HG03159 (cell line): ENCODE measurements around the gene SLC38A10.

ENCODE experiments used
- ATAC-seq: cut with Tn5 transposase; IDR thresholded peaks from one replicate; pipeline ENCODE4 v1.9.1; 2021; ENCODE audit warnings: mild to moderate bottlenecking, moderate library complexity; ENCODE audit not compliant: unreplicated experiment

The SLC38A10 gene

DNA sequence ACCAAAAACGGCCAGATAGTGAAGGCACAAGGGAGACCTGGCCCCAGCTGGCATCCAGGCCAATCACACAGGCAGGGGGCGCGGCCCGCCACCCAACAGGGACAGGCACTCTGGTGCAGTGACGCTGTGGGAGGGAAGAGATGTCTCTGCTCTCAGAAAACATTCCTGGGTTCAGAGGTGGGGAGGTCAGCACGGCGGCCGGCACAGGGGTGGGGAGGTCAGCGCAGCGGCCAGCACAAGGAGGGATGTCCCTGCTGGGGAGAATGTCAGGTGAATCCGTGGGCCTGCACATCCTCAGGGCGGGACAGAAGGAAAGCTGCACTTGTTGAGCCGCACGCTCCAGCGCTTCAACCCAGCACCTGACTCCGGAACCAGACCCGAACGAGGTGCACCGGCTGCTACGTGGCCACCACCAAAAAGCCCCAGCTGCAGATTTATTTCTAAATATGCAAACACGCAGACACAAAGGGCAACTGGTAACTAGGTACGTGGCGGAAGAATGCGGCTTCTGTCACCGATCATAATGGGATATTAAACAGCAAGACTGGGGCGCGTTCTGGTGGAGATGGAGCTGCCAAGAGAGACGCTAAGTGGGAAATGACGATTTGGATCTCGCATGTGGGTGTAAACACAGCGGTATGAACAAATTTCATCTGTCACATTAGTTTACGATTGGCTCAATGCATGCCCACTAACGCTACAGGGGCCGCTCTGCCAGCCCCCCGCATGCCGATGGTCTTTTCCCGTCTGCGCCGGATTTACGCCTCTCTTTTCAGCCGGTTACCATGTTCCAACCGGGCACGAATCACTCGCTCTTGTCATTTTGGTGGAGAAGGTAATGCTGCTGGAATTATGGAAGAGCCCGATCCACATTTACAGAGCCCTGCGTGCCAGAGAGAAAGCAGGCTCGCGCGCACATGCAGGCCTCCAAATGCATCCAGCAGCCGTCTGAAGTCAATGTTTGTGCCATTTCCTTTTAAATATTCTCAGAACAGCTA, 15.5 kb downstream of the SLC38A10 start:
- ATAC-seq = no peak

DNA sequence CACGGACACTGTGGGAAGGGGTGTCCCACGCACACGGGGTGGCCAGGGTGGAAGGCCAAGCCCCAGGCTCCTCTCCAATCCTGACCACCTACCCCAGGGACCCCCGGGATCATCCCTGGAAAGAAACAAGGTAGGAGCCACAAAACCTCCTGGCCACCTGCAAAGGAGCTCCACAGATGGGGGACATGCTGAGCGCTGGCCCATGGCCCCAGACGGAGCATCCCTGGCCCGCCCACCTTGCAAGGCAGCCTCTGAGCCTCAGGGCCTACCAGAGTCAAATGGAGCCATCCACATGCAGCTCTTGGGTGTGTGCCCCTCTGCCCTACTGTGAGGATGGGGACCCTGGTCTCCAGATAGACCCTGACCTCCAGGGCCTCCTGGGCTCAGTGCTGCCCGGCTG, 16.3 kb downstream of the SLC38A10 start:
- no peak for ATAC-seq

DNA sequence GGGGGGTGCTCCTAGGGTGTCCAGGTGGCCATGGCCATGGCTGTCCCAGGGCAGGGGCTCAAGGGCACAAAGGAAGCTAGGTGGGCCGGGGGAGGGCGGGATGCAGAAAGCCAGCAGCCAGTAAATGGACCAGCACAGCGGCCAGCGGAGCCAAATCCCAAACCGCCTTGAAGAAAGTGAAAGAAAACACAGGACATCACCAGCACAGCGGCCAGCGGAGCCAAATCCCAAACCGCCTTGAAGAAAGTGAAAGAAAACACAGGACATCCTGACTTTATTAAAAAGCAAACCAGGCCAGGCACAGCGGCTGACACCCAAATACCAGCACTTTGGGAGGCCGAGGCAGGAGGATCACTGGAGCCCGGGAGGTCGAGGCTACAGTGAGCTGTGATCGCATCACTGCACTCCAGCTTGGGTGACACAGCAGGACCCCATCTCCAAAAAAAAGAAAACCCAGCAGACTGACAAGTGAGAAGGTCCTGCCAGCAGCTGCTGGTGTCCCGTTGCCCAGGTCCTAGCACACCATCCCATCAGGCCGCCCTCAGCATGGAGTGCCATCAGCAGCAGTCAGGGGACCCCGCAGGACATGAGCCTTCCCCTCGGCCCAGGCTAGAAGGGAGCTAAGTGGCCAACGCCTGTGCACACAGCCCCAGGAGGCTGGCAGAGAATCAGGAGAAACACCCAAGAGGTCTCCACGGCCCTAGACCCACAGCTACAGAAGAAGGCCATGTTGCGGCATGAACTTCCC, 17.0 kb downstream of the SLC38A10 start:
- ATAC-seq = no peak

GRCh38 chr17:81277421-81277820, 17.7 kb downstream of the SLC38A10 start:
- no peak for ATAC-seq

- ATAC-seq = no peak
Observed at GRCh38 chr17:81276781-81277180, 18.3 kb downstream of the SLC38A10 start.

GRCh38 chr17:81274471-81274855, 20.6 kb downstream of the SLC38A10 start:
- no peak for ATAC-seq

DNA sequence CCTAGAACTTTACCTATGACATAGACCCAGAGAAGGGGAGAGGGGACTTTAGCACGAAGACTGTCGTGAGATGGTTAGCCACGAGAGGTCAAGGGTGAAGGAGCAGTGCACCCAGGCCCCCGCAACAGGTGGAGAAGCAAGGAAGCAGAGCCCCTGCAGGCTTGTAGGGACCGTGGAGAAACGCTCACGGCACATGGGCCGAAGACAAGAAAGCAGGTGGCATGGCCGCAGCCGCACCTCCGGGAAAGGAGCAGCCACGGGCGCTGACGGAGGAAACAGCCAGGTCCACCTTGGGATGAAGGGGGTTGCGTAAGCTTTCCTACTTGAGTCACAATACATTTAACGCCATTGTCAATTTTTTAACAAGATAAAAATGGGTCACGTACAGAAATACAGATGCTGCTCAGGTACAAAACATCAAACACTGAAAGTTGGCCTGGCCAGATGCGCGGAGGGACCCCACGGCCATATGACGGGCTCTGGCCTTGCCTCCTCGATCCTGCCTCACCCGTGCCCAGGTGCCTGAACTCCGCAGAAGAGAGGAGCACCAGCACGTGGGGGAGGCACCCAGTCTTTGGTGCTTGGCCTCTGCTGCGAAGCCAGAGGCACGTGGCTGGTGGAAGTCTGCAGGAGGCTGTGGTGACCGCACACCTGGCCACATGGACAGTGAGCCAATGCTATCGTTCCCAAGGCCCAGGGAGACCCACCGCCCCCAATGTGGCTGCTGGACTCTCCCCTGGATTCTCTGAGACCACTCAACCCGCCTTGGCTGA, 21.2 kb downstream of the SLC38A10 start:
- no peak for ATAC-seq

GRCh38 chr17:81272616-81273015, 22.5 kb downstream of the SLC38A10 start:
- no peak for ATAC-seq

- ATAC-seq = no peak
Observed at GRCh38 chr17:81271226-81271625, 23.9 kb downstream of the SLC38A10 start.

DNA sequence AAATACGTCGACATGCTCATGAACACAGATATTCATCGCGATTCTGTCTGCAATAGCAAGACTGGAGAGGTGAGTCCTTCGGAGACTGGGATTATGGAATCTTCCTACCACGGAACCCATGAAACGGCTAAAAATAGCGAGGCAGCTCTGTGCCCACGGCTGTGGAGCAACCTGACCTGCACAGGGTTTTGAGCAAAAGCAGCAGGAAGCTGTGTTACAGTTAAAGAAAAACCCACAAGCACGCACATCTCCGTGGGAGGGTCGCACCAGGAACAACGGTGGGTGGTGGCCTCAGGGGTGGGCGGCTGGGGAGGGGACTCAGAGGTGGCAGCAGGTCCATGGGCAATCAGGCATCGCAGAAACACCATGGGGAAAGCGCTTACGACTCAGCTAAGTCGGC, 24.8 kb downstream of the SLC38A10 start:
- ATAC-seq = no peak

GRCh38 chr17:81267390-81268067, 27.6 kb downstream of the SLC38A10 start:
- ATAC-seq = no peak

GRCh38 chr17:81265576-81265975, 29.5 kb downstream of the SLC38A10 start:
- no peak for ATAC-seq

DNA sequence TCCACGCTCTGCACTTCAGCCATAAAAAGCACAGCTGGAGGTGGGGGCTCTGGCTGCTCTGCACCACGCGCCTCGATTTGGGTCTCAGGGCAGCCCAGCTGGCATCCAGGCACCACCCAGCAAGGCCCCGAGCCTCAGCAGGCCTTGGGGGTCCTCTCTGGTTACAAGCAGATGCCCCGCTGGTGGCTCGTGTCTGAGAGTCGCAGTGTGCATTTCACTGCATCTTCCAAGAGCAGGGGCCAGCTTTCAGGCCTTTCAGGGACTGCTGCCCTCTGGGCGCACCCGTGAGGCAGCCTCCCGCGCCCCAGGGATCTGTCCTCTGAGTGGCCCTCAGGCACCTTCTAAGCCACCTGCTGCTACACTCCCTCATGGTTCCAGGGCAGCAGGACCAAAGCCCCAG, 30.5 kb downstream of the SLC38A10 start:
- no peak for ATAC-seq

DNA sequence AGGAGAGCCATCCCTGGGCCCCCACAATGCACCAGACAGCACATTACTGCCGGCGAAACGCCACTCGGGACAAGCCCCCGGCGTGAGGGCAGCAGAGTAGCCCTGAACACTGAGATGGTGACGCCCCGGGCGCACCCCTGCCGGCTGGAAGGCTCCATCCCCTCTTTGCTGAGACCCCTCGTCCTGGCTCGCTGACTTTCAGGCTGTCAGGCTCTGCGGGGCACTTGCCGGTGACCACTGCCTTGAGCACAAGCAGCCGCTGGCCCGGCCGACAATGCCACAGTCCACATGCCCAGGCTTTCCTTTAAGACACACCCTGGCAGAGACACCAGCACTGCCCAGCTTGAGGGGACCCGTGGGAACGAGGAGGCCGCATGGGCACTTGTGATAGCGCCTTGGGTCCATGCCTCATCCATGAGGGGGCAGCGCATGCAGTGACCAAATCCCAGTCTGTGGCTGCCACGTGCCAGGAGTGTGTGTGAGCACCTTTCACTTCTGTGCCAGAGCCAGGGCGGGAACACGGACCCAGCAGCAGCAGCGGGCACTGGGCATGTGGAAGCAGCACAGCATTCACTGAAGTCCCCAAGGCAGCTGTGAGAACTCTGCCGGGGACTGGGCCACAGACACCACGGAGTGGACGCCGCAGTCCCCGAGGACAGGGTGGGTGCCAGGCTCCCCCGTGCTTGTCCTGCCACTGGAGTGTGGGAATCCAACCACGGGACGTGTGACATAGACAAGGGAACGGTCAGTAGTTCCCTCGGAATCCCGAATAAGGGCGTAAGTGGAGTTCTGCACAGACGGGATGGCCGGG, 31.5 kb downstream of the SLC38A10 start:
- ATAC-seq = no peak

DNA sequence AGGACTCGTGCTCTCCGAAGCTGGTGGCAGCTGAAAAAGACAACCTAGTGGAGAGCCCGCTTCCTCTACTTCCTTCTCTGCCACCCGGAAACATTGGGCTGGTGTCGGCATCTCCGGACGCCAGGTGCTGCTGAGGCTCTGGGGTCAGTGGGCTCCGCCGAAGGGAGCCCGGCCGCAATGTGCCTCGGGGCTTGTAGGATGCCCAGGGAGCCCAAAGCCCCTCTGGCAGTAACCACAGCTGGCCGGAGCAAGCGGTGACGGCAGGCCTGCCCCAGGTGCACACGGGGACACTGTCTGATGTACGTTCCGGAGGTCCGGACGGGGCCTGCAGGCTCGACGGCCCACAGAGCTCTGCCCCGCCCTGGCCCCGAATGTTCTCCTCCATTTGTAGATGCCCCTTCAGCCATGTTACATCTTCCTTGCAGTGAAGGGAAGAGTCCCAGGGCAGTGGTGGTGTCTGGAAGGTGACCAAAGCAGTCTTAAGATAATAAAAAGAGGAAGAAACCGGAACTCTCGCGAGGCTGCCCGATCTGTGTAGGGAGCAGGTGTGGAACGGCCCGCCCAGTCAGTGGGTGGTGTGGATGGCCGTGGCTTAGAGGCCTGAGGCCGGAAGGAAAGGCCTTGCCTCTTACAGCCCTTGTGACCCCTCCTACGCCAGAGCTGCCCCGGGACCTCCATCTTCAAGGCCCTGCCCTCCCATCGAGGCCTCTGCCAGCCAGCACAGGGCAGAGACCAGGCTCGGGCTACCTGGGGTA, 33.3 kb downstream of the SLC38A10 start:
- ATAC-seq = no peak

GRCh38 chr17:81261096-81261495, 34.0 kb downstream of the SLC38A10 start:
- ATAC-seq = no peak

GRCh38 chr17:81260641-81261040, 34.5 kb downstream of the SLC38A10 start:
- ATAC-seq = no peak

DNA sequence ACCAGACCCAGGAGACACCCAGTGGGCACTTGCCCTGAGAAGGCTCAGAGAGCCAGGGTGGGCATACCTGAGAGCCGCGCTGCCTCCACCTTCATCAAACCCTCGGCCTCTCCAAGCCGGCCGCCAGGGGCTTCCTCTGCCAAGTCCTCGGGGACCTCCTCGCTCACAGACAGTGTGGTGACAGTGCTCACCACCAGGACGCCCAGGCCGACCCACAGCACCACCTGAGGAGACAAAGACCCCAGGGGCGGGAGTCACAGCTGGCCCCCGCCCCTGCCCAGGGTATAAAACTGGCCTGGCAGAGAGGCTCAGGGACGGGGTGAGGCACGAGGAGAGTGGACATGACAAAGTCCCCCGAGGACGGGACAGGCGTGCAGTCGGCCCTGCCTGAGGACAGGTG, 34.9 kb downstream of the SLC38A10 start:
- ATAC-seq = no peak

DNA sequence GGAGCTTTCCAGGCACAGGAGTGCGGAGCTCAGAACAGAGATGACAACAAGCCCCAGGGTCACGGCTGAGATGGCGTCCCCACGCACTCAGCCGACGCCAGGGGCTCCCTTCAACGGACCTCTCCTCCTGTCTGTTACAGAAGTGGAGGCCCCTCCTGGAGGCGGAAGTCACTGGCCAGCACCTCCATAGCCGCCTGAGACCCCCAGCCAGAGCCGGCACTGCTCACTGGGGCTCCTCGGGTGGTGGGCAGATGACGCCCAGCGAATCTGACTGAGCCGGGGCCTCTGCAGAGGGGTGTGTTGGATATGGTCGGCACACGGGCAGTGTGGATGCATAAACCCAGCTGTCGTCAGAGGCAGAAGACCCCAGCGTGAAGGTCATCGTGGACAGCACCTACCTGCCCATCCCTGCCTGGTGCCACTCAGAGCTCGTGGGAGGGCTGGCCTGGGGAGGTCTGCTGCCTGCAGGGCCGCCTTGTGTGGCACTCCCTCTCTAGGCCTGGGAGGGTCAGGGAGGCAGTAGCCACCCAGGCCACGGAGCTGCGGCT, 36.0 kb downstream of the SLC38A10 start:
- no peak for ATAC-seq
